ENCODE measurements around the gene ZP1.

DNA sequence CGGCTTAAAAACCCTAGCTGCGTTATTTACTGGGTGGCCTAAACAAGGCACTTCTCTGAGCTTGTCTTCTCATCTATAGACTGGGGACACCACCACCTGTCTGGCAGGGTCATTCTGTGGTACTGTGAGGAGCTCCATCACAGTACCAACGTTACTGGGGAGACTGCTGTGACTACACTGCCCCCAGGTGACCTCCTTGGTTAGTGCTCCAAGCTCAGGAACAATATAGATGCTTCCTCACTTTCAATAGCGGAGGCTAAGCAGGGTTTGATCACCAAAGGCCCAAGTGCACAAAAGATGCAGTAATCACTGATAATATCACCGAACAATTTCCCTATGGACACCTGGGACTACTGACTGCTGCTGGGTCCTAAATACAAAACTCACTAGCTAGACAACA is 20.2 kb downstream of the ZP1 start:
- TF ChIP-seq CTCF (conservative IDR thresholded peaks at IDR 0.05; ENCODE audit: low read depth, low read length): peak; percentile 50
- TF ChIP-seq EZH2 (IDR thresholded peaks at IDR 0.05; ENCODE audit: borderline replicate concordance, low read depth, low read length, poor library complexity, severe bottlenecking): no peak

Data from A673 (cell line).